Pons (tissue), 1 donor: ENCODE data around the gene CNKSR2.

Experiments used
- DNase-seq: peaks from one replicate; pipeline ENCODE4 v3.0.0-alpha.2; 2016; ENCODE audit warnings: low spot score

Gene CNKSR2

DNA sequence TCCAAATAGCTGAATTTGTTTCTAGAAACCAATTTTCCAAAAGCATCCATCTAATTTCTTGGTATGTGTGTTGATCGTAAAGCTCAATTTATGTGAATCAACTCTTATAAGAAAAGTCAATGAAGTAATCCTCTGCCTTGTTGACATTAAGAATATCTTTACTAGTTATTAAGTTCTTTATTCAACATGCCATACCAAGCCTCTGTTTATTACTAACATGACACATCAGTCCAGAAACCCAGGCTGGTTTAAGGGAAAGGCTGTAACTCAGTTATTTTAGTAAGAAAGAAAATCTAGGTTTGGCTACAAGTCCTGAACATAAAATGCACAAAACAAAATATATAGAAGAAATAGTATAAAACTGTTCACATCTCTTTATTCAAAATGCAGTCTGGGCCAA lies 235.9 kb downstream of the CNKSR2 start:
- DNase-seq, result no peak

DNA sequence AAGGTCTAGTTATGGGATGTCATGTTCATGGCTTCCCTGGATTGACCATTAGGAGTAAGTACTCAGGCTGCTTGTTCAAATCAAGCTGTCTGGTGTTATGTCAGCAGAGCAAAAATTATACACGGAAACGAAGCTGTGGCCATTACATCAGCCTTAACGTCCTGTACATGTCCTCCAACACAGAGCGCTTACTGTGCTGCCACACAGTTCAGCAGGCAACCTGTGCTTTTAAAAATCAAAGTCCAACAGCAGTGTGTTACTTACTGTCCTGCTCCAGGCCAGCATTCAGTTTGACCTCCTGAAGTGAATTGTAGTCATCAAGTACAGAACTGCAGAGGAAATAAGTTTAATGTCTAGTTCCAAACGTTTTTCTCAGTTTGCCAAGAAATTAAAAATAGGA lies 237.9 kb downstream of the CNKSR2 start:
- no peak for DNase-seq

DNA sequence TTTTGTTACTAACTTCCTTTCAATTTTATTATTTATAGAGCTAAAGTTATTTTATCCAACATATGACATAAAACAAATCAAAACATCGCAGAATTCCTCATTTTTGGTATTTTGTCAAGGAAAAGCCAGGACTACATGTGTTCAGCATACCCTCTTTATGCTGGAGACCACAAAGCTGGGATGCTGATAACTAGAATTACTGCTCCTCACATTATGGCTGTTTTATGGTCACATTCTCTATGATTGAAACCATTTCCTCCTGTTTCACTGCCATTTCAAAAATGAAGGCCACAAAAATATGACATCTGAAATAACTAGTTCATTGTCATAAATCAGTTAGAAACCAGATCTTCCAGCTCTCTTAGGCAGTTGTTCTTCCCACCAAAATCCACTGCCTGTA lies 242.2 kb downstream of the CNKSR2 start:
- DNase-seq, result no peak

DNA sequence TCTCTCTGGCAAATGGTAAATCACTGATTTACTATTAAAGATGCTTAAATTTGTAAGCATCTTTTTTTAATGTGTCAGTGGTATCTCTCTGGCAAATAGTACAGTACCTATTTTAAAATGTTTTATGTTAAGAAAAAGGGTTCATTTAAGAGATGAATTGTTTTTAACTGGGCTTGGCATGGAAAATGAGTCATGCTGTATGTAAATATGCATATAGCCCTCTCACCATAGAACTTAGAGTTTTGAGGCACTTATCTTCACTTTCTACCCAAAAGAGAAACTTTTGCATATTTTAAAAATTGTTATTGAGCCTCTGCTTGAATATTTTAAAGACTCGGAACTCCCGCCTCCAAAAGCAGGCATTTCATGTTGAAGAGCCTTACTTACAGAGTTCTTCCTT lies 246.0 kb downstream of the CNKSR2 start:
- DNase-seq, result no peak

- no peak for DNase-seq
Observed at GRCh38 chrX:21623778-21624501, 249.7 kb downstream of the CNKSR2 start.

GRCh38 chrX:21632027-21632426 lies 257.8 kb downstream of the CNKSR2 start:
- peak; percentile 7 for DNase-seq

DNA sequence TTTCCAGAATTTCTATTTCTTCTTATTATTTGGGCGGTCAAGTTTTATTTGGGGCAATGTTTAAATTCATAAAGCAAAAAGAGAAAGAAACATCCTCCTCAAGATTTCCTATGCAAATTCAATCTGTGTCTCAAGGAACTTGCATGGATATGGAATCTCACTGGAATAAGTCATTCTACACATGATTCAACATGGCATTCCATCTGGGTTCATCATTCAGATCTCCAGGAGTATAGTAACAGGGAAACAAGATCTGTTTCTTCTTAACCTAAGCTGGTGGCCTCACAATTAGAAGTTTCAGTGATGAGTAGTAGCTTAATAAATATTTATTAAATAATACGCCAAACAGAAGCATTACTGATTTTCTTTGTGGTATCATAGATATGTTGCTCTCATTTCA lies 264.1 kb downstream of the CNKSR2 start:
- DNase-seq, result no peak

DNA sequence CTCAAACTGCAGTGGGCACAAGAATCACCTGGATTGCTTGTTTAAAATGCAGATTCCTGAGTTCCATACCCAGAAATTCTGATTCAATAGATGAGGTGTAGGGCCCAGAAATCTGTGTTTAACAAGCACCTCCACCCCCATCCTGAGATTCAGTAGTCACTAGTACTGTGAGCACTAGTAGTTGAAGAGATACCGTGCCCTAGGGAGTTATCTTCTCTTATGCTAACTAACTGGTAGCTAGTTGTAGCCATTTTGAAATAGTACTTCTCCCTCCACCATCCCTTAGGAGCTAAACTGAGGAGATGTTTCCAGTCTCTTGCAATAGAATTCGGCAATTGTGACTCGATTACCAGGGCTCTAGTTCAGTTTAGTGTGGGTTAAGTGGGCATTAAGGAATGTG lies 265.6 kb downstream of the CNKSR2 start:
- no peak for DNase-seq

DNA sequence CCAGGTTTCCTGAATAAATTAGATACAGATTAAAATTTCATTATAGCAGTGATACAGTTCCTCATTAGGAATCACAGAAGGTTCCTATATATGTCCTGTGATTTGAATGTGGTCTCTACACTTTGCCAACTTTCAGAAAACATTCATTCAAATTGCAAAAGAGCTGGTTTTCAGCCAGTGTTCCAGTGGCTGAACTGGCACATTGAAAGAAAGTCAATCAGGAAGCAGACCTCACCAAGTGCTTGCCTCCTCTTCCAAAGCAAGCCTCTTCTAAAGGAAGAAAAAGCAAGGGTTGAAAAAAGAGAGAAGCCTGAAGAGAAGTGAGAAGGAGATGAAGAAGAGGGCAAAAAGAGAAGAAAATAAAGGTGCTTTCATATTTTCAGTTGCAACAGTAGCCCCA lies 271.2 kb downstream of the CNKSR2 start:
- DNase-seq, result peak; percentile 18

GRCh38 chrX:21645886-21646285 lies 271.7 kb downstream of the CNKSR2 start:
- DNase-seq, result peak; percentile 11

GRCh38 chrX:21655901-21656586 lies 281.8 kb downstream of the CNKSR2 start:
- no peak for DNase-seq

GRCh38 chrX:21656587-21657317 lies 282.5 kb downstream of the CNKSR2 start:
- no peak for DNase-seq

DNA sequence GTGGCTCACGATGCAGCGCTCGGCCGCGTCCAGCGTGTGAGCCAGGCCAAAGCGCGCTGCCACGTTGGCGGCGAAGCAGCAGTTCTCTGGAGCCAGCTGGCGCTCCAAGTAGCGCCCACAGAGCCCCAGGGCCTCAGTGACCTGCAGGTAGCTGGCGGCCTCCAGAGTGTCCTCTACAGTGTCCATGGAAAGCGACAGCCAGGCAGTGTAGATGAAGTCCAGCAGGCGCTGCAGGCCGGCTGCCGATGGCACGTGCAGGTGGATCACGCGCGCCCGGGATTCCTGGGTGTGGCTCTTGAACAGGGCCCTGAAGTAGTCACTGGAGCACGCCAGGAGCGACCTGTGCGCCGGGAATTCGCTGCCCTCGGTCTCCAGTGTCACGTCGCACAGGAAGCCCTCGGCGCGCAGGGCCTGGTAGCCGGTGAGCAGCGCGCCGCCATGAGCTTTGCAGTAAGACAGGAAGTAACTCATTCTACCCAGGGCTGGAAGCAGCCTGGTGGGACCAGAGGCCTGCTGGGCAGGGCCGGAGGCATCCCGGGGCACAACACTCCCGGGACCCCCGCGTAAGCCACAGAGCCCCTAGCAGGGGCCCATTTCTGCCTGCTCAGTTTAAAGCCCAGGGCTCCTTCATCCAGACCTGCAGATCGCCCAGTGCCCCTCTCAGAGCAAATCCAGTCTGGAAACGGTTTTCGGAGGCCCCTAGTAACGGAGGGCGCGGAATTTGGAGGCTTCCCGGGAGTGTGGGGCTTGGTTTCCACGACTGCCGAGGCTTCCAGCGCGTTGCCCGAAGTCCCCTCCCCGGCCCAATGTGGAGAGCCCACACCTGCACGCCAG lies 283.3 kb downstream of the CNKSR2 start:
- DNase-seq, result no peak

DNA sequence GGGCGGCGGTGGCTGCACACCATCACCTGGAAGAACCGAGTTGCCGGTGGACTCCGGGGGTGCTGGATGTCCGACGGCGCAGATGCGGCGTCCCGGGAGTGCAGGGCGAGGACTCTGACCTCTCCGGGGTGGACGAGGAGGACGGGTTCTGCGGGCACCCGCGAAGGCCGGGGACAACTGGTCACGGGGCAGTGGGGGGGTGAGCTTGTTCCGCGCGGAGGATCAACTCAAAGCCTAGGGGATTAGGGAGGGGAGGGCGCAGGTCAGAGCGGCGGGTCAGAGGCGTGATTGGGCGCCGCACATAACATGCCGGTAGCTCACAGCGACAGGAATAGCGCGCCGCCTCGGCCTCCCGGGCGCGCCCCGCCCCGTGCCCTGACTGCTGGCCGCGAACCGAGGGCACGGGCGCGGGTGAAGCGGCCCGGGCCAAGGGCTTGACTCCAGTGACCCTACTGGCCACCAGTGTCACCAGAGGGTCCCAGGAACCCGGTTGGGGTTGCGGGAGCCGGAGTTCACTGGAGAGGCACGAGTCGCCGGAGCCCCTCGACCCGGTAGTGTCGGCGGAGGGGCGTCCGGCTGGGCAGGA lies 284.0 kb downstream of the CNKSR2 start, which contains the start of gene KLHL34:
Gene KLHL34 (minus strand): TSS at position 179 of the 586 bp plus-strand sequence. CDS start 542 bp downstream, outside the sequence.
- DNase-seq, result no peak

DNA sequence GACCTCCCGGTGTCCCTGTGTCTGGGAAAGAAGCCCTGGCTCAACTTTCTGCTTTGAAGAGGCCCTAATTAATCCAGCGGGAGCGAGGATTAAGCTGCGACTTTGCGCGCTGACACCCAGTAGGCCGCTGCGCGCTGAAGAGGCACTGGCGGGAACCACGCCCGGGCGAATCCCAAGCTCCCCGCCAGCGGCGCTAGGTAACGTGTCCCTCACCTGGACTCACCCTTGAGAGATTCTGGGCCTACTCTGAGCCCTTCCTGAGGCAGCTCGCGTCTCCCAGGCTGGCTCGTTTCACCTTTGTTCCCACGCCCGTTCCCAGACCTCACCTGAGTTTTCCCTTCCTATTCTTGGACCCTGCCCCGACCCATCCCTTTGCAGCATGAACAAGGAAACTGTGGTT lies 284.5 kb downstream of the CNKSR2 start:
- no peak for DNase-seq

GRCh38 chrX:21659320-21659719 lies 285.1 kb downstream of the CNKSR2 start:
- no peak for DNase-seq

DNA sequence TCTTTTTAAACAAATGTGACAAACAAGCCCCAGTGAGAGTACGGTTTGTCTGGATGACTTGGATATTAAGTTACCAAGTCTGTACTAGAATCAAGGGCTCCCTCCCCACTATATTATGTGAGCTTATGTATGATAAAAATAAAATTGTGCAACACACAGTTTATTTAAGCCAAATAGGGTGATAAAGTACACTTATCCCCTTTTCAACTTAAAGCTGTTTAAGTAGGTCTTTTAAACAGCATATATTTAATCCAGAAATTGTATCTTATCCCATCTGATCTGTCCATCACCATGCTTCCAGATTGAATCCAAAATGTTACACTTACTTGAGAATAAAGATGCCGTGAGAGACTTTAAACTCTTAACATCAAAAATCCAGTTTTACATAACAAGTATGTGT lies 285.9 kb downstream of the CNKSR2 start:
- no peak for DNase-seq

- no peak for DNase-seq
Observed at GRCh38 chrX:21661316-21661715, 287.1 kb downstream of the CNKSR2 start.

- no peak for DNase-seq
Observed at GRCh38 chrX:21662761-21663160, 288.5 kb downstream of the CNKSR2 start.

GRCh38 chrX:21666252-21666651 lies 292.0 kb downstream of the CNKSR2 start:
- no peak for DNase-seq

- DNase-seq, result no peak
Observed at GRCh38 chrX:21666679-21667078, 292.5 kb downstream of the CNKSR2 start.
